ENCODE measurements around the gene DEUP1.
A peak's percentile ranks its signal among the peaks of the same experiment; 100 is the strongest.

The DEUP1 gene

DNA sequence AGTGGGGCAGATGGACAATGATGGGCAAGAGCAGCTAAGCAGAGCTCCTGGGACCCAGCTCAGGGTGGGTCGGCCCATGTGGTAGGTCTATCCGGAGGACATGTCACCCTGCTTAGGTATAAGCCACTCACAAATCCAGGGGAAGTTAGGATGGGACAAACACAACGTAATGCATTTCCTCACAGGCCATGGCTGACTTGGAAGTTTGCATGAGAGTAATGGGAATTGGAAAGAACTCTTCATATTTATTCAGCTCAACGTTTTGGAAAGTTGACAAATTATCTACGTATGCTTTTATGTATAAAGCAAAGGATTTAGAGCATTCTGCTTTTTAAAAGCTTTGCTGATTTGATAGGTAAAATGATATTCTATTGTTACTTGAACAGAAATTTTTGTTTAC, 137.7 kb downstream of the DEUP1 start:
- no peak for DNase-seq (ENCODE audit: low read depth in 2 of 2)
- H3K4me3 ChIP-seq (replicated peaks in 1 of 2; ENCODE audit: low read depth in 2 of 2, low read length in 2 of 2) = no peak overlapping the region
- TF ChIP-seq, protein P1, sequence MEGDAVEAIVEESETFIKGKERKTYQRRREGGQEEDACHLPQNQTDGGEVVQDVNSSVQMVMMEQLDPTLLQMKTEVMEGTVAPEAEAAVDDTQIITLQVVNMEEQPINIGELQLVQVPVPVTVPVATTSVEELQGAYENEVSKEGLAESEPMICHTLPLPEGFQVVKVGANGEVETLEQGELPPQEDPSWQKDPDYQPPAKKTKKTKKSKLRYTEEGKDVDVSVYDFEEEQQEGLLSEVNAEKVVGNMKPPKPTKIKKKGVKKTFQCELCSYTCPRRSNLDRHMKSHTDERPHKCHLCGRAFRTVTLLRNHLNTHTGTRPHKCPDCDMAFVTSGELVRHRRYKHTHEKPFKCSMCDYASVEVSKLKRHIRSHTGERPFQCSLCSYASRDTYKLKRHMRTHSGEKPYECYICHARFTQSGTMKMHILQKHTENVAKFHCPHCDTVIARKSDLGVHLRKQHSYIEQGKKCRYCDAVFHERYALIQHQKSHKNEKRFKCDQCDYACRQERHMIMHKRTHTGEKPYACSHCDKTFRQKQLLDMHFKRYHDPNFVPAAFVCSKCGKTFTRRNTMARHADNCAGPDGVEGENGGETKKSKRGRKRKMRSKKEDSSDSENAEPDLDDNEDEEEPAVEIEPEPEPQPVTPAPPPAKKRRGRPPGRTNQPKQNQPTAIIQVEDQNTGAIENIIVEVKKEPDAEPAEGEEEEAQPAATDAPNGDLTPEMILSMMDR (IDR thresholded peaks at IDR 0.05; ENCODE audit: low read depth, low read length) = no peak

DNA sequence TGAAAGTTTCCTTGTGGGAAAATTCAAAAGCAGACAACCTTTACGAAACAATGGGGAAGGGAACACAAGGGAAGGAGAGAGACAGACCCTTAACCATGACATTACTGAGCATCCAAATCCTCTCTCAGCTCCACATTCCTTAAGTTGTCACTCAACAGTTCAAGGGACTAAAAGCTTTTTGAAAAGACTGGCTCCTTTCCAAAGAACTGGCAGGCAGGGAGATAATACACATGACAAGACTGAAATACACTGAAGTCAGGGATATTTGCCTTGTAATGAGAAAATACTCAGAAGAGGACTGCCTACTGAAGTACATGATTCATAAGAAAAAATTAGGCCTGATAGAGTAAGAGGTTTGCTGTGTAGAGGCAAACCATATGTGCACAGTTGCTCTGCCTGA, 143.6 kb downstream of the DEUP1 start:
- DNase-seq (ENCODE audit: low read depth in 2 of 2) = no peak
- no peak overlapping the region for H3K4me3 ChIP-seq (replicated peaks in 1 of 2; ENCODE audit: low read depth in 2 of 2, low read length in 2 of 2)
- TF ChIP-seq, protein P1 (IDR thresholded peaks at IDR 0.05; ENCODE audit: low read depth, low read length) = no peak

DNA sequence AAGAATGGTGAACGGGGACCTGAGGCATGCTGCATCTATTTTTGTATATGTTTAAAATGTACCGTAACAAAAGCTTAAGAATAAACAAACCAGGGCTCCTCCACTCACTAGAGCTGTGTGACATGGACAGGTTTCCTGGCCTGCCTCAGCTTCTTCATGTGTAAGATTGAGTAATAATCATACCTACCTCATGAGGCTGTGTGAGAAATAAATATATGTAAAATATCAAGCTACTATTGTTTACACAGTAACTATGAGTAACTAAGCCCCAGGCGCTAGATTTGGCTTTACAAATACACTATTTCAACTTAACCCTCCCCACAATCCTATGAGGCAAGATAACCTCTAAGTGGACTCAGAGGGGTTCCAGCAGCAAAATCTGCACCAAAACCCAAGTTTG, 146.3 kb downstream of the DEUP1 start:
- no peak overlapping the region for H3K4me3 ChIP-seq (replicated peaks in 1 of 2; ENCODE audit: low read depth in 2 of 2, low read length in 2 of 2)
- TF ChIP-seq, protein P1 (IDR thresholded peaks at IDR 0.05; ENCODE audit: low read depth, low read length) = no peak
- DNase-seq (ENCODE audit: low read depth in 2 of 2) = peak in 1 of 2 donors; percentile 54

DNA sequence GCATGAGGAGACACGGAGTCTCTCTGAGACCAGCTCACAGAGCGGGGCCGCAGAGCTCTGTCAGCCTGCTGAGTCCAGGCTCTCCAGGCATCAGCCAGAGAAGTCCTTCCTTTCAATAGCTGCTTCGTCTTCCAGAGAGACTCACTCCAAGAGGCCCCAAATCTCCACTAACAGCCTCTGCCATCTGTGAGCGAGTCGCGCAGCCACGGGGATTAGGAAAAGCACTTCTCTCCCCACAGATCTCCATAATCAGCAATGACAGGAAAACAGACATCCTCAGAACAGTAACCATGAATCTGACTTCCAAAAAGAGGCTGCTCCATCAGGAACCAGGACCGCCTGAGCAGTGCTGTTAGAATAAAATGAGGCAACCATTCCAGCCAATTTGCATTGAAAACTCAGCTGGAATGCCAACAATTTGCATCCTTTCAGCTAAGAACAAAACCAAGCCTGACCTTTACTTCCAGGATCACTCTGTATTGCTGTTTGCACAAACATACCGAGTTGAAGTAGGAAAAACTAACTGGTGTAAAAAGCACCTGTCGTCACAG, 147.2 kb downstream of the DEUP1 start:
- TF ChIP-seq, protein P1 (IDR thresholded peaks at IDR 0.05; ENCODE audit: low read depth, low read length) = no peak
- no peak overlapping the region for H3K4me3 ChIP-seq (replicated peaks in 1 of 2; ENCODE audit: low read depth in 2 of 2, low read length in 2 of 2)
- DNase-seq (ENCODE audit: low read depth in 2 of 2) = no peak

- TF ChIP-seq, protein P1 (IDR thresholded peaks at IDR 0.05; ENCODE audit: low read depth, low read length) = no peak
- no peak overlapping the region for H3K4me3 ChIP-seq (replicated peaks in 1 of 2; ENCODE audit: low read depth in 2 of 2, low read length in 2 of 2)
- no peak for DNase-seq (ENCODE audit: low read depth in 2 of 2)
Observed at GRCh38 chr11:93478841-93479240, 148.3 kb downstream of the DEUP1 start.

GRCh38 chr11:93480256-93480655, 149.7 kb downstream of the DEUP1 start:
- no peak overlapping the region for H3K4me3 ChIP-seq (replicated peaks in 1 of 2; ENCODE audit: low read depth in 2 of 2, low read length in 2 of 2)
- TF ChIP-seq, protein P1 (IDR thresholded peaks at IDR 0.05; ENCODE audit: low read depth, low read length) = no peak
- no peak for DNase-seq (ENCODE audit: low read depth in 2 of 2)

- TF ChIP-seq, protein P1 (IDR thresholded peaks at IDR 0.05; ENCODE audit: low read depth, low read length) = no peak
- H3K4me3 ChIP-seq (replicated peaks in 1 of 2; ENCODE audit: low read depth in 2 of 2, low read length in 2 of 2) = no peak overlapping the region
- no peak for DNase-seq (ENCODE audit: low read depth in 2 of 2)
Observed at GRCh38 chr11:93480756-93481155, 150.2 kb downstream of the DEUP1 start.
